Glutamatergic neuron (in vitro differentiated cells): ENCODE results near the gene SKA3. TPM values are rescaled to one million over a fixed set of nuclear protein-coding genes. Genes with fewer than 3 reads are reported as not detected.
"Not testable (repeated sequence)": the region's sequence is repeated elsewhere in the genome, so short reads cannot be mapped to it uniquely, and the experiment has no call there.

ENCODE experiments used
- DNase-seq: peaks from one replicate; pipeline ENCODE4 v3.0.0; 2022
- H3K27ac Mint-ChIP-seq: one replicate; pipeline ENCODE4 v1.8.0; 2020; ENCODE audit warnings: mild to moderate bottlenecking, mixed read lengths, inconsistent platforms; ENCODE audit not compliant: unreplicated experiment
- H3K27me3 Mint-ChIP-seq: one replicate; pipeline ENCODE4 v1.8.0; 2020; ENCODE audit warnings: mild to moderate bottlenecking, moderate library complexity, mixed read lengths, inconsistent platforms; ENCODE audit not compliant: unreplicated experiment
- H3K36me3 Mint-ChIP-seq: one replicate; pipeline ENCODE4 v1.8.0; 2020; ENCODE audit warnings: mild to moderate bottlenecking, mixed read lengths, inconsistent platforms; ENCODE audit not compliant: unreplicated experiment
- H3K4me1 Mint-ChIP-seq: one replicate; pipeline ENCODE4 v1.8.0; 2020; ENCODE audit warnings: mild to moderate bottlenecking, low read depth, mixed read lengths, inconsistent platforms; ENCODE audit not compliant: unreplicated experiment
- H3K4me3 Mint-ChIP-seq: one replicate; pipeline ENCODE4 v1.8.0; 2020; ENCODE audit warnings: mild to moderate bottlenecking, mixed read lengths, inconsistent platforms; ENCODE audit not compliant: unreplicated experiment
- H3K9me3 Mint-ChIP-seq: one replicate; pipeline ENCODE4 v1.8.0; 2020; ENCODE audit warnings: mild to moderate bottlenecking, moderate library complexity, mixed read lengths, inconsistent platforms; ENCODE audit not compliant: unreplicated experiment
- CTCF ChIP-seq: fragments of 200-600 bp; sonication (generic); IDR thresholded peaks from one replicate; pipeline ENCODE4 v1.5.0; 2021; ENCODE audit not compliant: partially characterized antibody, unreplicated experiment
- total RNA-seq: library from RNA; stranded (reverse); fragmentation: NEBNext Ultra II Directional; extraction: Animal tissue kit (Norgen Biotek cat#: 25700); gene quantifications from one replicate; pipeline ENCODE4 v1.2.1, GENCODE V29; 2021; ENCODE audit not compliant: unreplicated experiment

The SKA3 gene
- total RNA-seq, 1 donor from 2014 or later = 4.6 TPM

- Mint-ChIP-seq H3K4me1 (peaks cover 2% of the 10 kb centered on the region), H3K36me3 (peaks cover 15% of the 10 kb centered on the region), H3K27ac (no peak overlapping the region), H3K27me3 (peaks cover 2% of the 10 kb centered on the region), H3K4me3 (no peak overlapping the region), H3K9me3 (peaks cover 6% of the 10 kb centered on the region)
- no peak for DNase-seq
- no peak for TF ChIP-seq CTCF
These were observed 26.6 kb upstream of the SKA3 start for GRCh38 chr13:21202767-21203531.

GRCh38 chr13:21201456-21202190 lies 25.3 kb upstream of the SKA3 start:
- H3K4me3 Mint-ChIP-seq, H3K9me3 Mint-ChIP-seq, H3K4me1 Mint-ChIP-seq, H3K27ac Mint-ChIP-seq, DNase-seq, H3K27me3 Mint-ChIP-seq: not testable (repeated sequence)
- peaks cover 18% of the 10 kb centered on the region for H3K36me3 Mint-ChIP-seq

- not testable (repeated sequence) for H3K27ac Mint-ChIP-seq, H3K4me1 Mint-ChIP-seq, DNase-seq, H3K27me3 Mint-ChIP-seq, H3K4me3 Mint-ChIP-seq, H3K9me3 Mint-ChIP-seq
- peaks cover 18% of the 10 kb centered on the region for H3K36me3 Mint-ChIP-seq
These were observed 22.0 kb upstream of the SKA3 start for GRCh38 chr13:21198391-21198790.

DNA sequence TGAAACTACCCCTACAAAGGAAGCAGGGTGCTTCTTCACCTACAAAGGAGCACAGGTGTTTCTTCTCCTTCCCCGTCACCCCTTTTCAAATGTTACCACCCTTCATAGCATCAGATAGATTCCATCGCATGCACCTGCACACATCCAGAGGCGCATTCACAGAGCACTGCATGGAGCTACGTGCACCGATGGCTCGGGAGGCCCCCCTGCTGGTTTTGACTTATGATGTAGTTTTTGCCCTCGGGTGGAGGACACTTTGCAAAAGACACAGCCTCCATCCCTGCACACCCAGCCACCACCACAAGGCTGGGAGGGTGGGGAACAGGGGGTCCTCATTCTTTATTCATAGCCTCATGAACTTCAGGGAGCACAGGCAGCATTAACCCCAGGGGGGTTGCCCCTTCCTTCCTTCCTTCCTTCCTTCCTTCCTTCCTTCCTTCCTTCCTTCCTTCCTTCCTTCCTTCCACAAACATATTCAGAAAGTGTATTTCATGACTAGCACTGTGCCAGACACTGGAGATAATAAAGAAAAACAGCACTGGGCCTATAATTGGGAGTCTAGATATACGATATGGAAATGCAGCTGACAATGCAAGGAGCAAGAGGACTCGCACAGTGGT lies 21.4 kb upstream of the SKA3 start:
- peaks cover 18% of the 10 kb centered on the region for H3K36me3 Mint-ChIP-seq
- not testable (repeated sequence) for DNase-seq, H3K4me3 Mint-ChIP-seq, H3K4me1 Mint-ChIP-seq, H3K9me3 Mint-ChIP-seq, H3K27ac Mint-ChIP-seq, H3K27me3 Mint-ChIP-seq

- not testable (repeated sequence) for DNase-seq, H3K27ac Mint-ChIP-seq, H3K4me1 Mint-ChIP-seq, H3K27me3 Mint-ChIP-seq, H3K9me3 Mint-ChIP-seq, H3K4me3 Mint-ChIP-seq
- peaks cover 13% of the 10 kb centered on the region for H3K36me3 Mint-ChIP-seq
These were observed 18.4 kb upstream of the SKA3 start for GRCh38 chr13:21194756-21195155.

GRCh38 chr13:21186410-21186809 lies 10.1 kb upstream of the SKA3 start:
- H3K9me3 Mint-ChIP-seq, DNase-seq, H3K27me3 Mint-ChIP-seq, H3K4me3 Mint-ChIP-seq, H3K4me1 Mint-ChIP-seq, H3K27ac Mint-ChIP-seq: not testable (repeated sequence)
- H3K36me3 Mint-ChIP-seq = peaks cover 11% of the 10 kb centered on the region

DNA sequence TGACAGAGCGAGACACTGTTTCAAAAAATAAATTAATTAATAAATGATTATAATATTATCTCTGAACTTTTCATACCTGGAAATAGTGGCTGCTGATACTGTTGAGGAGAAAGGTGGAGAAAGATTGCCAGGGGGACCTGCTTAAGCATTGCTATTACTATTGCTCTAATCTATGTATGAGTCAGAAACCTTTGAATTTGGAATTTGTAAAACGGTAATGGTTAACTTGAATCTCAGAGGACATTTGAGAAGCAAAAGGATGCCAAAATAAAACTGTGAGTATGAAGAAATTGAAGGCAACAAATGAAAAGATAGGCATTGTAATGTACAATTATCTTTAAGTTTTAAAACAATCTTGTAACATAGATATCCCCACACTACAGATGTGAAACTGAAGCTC lies 5.3 kb upstream of the SKA3 start:
- Mint-ChIP-seq H3K4me3 (no peak overlapping the region), H3K4me1 (no peaks in the 10 kb centered on the region), H3K9me3 (peaks cover 1% of the 10 kb centered on the region), H3K27ac (no peak overlapping the region), H3K36me3 (peaks cover 11% of the 10 kb centered on the region), H3K27me3 (peaks cover 4% of the 10 kb centered on the region)
- TF ChIP-seq CTCF = no peak
- DNase-seq = no peak
